GM18507 (cell line): Measurements from ENCODE around the gene TSPAN11.
"Not testable (repeated sequence)": the region's sequence is repeated elsewhere in the genome, so short reads cannot be mapped to it uniquely, and the experiment has no call there.

Experiments used
- DNase-seq: peaks from one replicate; pipeline ENCODE4 v3.0.0; 2011; ENCODE audit warnings: low read depth; ENCODE audit not compliant: insufficient read length; ENCODE audit errors: extremely low spot score
- FAIRE-seq: peaks from 2 replicates; lab custom pipeline; 2011; peaks lifted over from hg19 to GRCh38; lab: Jason Lieb, UNC

Gene TSPAN11

GRCh38 chr12:31009976-31010375 lies 83.4 kb downstream of the TSPAN11 start:
- DNase-seq (no peak), FAIRE-seq (no peak)

GRCh38 chr12:31011336-31011735 lies 84.8 kb downstream of the TSPAN11 start:
- DNase-seq: no peak
- FAIRE-seq: no peak

- DNase-seq: no peak
- peak; percentile 65 for FAIRE-seq
Measured at GRCh38 chr12:31011746-31012566, 85.4 kb downstream of the TSPAN11 start.

- DNase-seq, FAIRE-seq: not testable (repeated sequence)
Measured at GRCh38 chr12:31012567-31012891, 86.0 kb downstream of the TSPAN11 start.

- no peak for DNase-seq
- FAIRE-seq: no peak
Measured at GRCh38 chr12:31015215-31015614, 88.7 kb downstream of the TSPAN11 start.

- FAIRE-seq: no peak
- DNase-seq: no peak
Measured at GRCh38 chr12:31016057-31016456, 89.5 kb downstream of the TSPAN11 start.

GRCh38 chr12:31017535-31017934 lies 91.0 kb downstream of the TSPAN11 start:
- FAIRE-seq: no peak
- no peak for DNase-seq

GRCh38 chr12:31018106-31018789 lies 91.7 kb downstream of the TSPAN11 start:
- FAIRE-seq (no peak), DNase-seq (no peak)

DNA sequence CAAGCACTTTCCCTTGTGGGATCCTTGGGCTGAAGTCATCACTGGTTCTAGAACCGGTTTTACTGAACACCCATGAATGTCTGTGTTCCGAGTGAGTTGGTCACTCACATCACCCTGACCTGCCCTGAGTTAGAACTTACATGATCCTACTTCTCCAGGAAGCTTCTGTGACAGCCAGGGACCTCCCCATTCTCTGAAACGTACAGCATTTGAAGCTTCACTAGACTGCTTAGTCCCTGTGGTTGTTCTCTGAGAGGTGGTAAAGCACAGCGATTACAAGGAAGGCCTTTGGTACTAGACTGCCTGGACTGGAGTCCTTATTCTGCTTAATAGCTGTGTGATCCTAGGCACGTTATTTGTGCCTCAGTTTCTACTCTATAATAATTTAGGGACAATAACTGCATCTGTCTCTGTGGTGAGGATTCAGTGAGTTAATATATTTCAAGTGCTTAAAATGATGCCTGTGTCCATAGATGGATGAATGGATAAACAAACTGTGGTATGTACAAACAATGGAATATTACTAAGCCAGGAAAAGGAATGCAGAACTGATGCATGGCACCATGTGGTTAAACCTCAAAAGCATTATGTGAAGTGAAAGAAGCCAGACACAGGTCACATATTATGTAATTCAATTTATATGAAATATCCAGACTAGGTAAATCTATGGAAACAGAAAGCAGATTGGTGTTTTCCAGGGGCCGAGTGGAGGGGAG lies 92.4 kb downstream of the TSPAN11 start:
- no peak for DNase-seq
- FAIRE-seq: no peak

DNA sequence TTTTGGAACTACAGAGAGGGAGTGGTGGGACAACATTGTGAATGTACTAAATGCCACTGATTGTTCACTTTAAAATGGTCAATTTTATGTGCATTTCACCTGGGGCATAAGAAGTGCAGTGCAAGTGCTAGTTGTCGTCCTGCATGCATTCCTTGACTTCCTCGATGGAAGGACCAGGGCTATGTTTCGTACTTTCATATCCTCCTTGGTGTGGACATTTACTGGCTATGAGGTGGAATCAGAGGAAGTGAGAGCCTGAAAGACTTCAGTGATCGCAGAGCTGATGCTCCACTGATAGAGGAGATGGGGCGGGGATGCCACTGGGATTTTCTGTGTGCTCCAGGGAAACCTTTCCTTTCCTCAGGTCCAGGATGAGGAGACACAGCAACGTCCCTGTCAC lies 93.0 kb downstream of the TSPAN11 start:
- FAIRE-seq: no peak
- DNase-seq: no peak

GRCh38 chr12:31019976-31020375 lies 93.4 kb downstream of the TSPAN11 start:
- FAIRE-seq (no peak), DNase-seq (no peak)

- FAIRE-seq: no peak
- DNase-seq: no peak
Measured at GRCh38 chr12:31020385-31021166, 94.0 kb downstream of the TSPAN11 start.

DNA sequence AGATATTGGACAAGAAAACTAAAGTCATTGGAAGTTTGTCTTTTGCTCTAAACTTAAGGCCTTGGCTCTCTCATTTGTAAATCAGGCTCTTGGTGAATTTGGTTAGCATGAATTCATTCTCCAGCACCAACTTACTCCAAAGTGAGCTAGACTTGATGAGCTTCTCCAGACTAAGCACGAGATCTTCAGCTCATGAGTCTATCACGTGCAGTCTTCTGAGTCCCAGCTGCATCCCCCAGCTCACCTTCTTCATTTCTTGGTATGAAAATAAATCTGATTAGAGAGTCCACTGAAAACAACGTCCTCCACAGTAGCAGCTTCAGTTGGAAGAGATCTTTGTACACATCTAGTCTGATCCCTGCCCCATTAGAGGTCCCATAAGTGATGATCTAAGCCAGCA lies 94.6 kb downstream of the TSPAN11 start:
- FAIRE-seq: no peak
- DNase-seq: no peak

DNA sequence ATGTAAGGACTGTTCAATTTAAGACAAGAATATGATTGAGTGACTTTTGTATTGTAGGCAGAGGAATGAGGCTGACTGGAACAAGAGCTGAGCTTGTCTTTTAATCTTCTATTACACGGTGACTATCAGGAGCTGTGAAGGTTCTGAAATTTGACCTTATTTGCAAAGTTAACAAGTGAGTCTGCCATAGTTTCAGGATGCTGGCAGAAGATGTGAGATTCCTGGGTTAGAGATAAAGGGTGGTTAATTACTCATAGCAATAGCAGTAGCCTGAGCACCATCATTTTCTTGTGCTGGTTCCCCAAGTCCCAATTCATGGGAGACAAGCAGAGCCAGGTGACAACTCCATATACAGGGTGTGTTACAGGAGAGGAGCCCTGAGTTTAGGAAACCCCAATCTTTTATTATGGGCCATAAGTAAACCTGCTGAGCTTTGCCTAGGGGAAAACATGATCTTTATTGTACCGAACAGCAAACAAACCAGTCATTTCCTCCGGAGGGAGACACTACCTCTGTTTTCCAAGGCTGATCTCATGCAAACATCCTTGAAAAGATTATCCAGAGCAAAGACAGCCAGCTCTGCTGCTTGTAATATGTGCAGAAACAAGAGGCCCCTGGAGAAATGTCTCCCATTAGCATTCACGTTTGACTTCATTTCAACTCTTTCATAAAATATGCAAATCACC lies 95.4 kb downstream of the TSPAN11 start:
- FAIRE-seq (no peak), DNase-seq (no peak)

GRCh38 chr12:31023271-31023724 lies 96.8 kb downstream of the TSPAN11 start:
- no peak for DNase-seq
- no peak for FAIRE-seq

GRCh38 chr12:31026202-31026601 lies 99.7 kb downstream of the TSPAN11 start:
- FAIRE-seq: no peak
- DNase-seq: no peak

- FAIRE-seq, DNase-seq: not testable (repeated sequence)
Measured at GRCh38 chr12:31027006-31027405, 100.5 kb downstream of the TSPAN11 start.

DNA sequence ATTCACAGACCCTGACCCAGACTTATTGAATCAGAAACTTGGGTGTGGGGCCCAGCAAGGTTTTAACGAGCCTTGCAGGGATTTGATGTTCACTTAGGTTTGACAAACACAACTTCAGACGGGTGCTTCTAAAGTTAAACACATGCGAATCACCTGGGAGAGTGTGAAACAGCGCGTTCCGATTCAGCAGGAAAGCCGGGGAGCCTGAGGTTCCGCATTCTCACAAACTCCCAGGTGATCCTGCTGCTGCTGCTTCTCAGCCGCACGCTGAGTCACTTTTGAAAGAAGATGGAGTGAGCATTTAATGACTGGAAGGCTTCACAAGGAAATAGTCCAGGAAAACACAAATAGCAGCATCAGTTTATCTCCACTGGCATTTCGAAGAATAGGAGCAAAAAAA lies 102.9 kb downstream of the TSPAN11 start:
- FAIRE-seq: no peak
- no peak for DNase-seq

- DNase-seq: no peak
- no peak for FAIRE-seq
Measured at GRCh38 chr12:31029916-31030562, 103.5 kb downstream of the TSPAN11 start.
